Ecto neural progenitor cell (in vitro differentiated cells): ENCODE measurements around the gene CCL14.

Experiments
- DNase-seq: peaks from one replicate; pipeline ENCODE4 v3.0.0-alpha.2; 2018; ENCODE audit warnings: low spot score

CCL14 gene

DNA sequence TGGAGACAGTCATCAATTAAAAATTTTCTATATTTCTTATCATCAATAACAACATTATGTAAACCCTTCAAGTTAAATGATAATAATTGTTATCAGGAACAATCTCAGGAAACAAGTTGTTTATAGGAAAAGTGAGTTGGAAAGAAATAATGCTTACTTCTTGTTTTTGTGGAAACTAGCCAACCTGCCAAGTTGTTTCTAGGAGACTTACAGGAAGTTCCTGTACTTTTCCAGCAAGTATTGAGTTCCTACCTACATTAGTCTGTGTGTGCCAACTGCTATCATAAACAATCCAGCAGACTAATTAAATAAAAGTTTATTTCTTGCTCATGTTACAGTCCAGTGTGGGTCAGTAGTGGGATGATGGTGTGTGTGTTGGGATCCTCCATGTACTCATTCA is 1.6 kb upstream of the CCL14 start:
- DNase-seq: no peak

DNA sequence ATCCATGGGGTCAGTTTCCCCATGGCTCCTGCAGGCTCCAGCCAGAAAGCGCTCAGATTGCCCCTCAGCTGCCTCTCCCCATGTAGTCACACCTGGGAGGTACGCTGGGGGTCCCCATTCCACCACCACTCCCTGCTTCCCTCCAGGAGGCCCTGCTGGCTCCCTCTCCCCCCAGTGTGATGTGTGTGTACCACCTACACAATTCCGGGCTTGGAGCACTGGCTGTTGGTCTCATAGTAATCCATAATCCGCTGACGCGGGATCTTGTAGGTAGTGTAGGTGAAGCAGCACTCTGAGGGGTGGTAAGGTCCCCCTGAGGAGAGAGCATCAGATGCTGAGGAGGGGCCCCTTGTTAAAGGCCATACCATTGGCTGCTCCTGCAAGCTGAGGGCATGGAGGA is 2.4 kb downstream of the CCL14 start:
- no peak for DNase-seq

DNA sequence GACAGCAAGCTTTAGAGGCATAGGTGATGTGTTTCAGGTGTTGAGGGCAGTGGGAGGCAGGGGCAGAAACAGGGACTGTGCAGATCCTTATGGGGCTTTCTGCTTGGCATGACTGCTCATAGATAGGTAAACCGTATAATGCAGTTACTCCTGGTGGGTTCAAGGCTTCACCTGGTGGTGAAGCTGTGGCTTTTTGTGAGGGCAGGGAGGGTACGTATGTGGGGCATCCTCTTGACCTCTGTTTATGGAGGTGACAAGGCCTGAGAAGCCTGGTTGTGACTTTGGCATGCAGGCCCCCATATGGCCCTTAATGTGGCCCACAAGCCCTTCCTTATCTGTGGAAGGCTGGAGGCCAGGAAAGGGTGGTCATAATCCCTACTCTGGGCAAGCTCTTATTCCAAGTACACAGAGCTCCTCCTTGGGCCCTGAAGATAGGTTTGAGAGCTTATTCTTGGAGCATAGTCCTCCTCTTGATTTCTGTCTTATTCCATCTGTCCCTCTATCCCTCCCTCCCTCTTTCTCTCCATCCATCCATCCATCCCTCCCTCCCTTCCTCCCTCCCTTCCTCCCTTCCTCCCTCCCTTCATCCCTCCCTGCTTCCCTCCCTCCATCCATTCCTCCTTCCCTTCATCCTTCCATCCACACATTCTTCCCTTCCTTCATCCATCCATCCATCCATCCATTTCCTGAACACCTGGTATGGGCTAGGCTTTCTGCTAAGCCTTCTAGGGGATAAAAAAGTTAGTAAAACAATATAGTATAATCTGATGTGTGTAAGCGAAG is 3.9 kb downstream of the CCL14 start:
- no peak for DNase-seq

DNA sequence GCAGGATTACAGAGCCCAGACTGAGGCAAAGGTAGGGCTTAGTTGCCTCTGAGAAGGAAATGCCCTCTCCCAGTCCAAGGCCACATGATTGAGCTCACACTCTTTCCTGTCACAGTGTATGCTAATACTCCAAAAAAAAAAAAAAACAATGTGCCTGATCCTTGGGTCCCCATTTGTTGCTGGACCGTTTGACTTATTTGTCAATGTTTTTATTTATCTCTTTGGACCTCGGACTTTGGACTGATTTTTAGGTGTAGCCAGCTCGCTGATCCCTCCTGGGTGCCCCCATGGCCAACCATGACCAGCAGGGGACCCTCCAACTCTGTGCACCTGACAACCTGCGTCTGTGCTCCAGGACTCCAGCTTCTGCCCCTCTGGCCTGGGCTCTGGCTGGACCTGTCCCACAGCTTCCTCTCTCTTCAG is 4.6 kb downstream of the CCL14 start:
- no peak for DNase-seq

DNA sequence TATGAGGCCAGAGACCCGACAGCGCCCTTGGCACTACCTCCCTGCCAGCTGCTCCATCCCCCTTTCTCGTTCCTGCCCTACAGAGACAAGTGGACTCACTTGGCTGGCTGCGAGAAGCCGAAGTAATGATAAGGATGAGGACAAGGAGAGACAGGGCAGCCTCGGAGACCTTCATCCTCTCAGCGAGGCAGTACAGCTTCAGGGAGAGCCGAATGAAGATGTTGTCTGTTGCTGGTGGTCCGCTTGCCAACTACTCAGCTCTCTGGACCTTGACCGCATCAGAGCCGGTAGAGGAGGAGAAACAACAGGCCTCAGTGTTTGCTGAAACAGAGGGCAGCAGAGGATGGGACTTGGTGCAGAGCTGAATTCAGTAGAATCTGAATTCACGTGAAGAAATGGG is 5.3 kb downstream of the CCL14 start, which contains the start of gene CCL16:
Gene CCL16, minus strand, starts transcription at position 252 of the 400 bp plus-strand sequence. Its CDS starts 77 bp downstream, at position 175.
- DNase-seq: no peak

DNA sequence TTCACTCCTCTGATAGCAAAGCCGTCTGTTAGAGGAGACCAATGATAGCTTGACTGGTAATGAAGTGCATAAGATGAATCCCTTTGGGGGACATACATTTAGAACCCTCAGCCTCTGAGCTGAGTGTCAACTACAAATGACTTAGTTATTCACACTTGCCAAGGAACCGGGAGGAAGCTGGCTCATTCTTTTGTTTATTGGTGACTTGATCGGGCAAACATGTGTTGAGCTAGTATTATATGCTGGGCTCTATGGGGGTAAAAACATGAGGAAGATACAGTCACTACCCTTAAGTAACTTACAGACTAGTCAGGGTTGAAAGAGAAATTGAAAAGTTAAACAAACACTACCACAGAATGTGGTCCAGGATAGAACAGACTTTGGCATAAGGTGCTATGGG is 8.2 kb downstream of the CCL14 start:
- no peak for DNase-seq

DNA sequence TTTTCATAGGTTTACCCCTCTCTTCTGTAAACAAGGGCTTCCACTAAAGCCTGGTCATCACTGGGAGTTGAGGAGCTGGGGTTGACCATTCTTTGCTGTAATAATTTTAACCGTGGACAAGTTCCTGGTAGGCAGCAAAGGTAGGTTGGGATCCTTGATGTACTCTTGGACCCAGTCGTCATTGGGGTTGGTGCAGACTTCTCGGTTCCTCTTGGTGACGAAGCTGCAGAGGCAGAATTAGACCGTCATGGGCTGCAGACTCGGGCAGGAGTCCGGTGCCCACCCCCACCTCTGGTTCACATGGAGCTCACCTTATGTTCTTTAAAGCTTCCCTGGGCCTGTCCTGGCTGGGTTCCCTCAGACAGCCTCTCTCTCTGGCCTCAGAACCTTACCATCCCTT is 9.0 kb downstream of the CCL14 start:
- DNase-seq: no peak

DNA sequence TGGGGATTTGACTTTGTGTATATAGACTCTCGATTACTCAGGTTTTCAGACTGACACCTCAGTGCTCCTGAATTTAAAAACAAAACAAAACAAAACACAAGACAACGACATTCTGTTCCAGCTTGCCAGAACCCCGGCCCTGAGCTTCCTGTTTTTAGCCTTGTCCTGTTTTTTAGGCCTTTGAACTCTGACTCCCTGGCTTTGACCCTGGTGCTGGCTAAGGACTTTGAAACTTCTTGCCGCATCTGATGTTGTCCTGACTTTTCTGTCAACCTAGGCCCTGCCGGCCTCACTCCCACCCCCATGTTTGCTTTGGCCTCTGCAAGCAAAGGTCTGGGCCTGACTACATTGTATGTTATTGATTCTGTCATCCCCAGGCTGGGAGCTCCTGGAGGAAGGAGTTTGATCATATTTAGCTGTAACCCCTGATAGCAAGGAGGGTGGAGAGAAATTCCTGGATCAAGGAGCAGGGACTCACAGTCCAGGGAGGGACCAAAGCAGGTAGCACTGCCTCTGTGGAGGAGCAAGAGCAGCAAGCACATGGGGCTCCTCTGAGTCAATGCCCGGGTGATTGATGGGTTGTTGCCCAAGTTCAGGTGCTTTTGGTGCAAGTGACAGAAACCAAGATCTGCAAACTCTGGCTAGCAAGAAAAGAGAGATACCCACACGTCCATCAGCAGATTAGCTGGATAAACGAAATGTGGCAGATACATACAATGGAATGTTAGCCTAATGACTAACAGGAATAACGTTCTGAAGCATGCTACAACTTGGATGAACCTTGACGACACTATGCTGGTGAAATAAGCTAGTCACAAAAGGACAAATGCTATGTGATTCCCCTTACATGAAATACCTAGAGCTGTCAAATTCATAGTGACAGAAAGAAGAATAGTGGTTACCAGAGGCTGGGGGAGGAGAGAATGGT is 12.9 kb downstream of the CCL14 start:
- no peak for DNase-seq

DNA sequence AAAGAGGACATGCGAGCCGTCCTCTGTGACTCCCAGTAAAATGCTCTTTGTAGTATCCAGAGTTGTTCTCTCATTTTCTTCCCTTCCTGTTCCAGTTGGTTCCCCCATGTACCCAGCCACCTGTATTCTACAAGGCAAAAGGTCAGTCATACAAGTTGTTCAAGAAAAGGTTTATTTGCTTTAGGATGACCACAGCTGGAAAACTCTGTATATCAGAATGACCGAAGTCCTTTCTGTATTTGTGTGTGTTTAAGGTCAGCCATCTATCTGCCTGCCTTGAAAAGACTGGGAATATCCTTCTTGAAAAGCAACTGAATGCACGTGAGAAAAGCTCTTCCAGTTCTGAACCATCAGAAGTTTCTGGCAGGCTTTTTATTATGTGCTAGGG is 13.6 kb downstream of the CCL14 start:
- no peak for DNase-seq

DNA sequence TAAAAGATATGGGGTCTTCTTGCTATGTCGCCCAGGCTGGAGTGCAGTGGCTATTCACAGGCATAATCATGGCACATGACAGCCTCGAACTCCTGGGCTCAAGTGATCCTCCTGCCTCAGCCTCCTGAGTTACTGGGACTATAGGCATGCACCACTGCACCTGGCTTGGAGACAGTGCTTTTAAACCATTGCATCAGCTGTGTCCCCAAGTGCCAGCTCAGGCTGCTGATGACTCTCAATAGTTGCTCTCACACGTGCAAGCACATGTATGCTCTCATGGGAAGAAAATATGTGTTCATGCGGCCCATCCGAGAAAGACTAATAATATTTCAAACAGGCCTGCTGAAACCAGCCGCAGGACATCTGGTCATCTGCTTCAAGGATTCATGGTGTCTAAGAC is 14.0 kb downstream of the CCL14 start:
- DNase-seq: no peak

DNA sequence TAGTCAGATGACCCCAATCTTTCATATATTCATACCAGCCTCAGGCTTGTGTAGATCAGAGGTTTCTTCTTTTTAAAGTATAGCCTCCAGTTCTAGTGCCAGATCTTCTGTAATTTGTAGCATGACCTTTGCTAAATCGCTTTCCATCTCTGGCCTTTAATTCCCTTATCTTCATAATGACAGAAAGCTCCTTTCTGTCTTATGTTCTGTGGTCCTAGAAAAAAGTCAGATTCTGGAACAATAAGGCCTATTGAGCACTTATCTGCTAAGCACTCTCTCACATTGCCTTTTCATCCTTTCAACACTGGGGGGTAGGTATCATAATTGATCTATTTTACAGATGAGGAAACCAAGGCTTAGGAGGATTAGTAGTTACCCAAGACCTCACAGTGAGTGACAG is 14.5 kb downstream of the CCL14 start:
- DNase-seq: no peak

DNA sequence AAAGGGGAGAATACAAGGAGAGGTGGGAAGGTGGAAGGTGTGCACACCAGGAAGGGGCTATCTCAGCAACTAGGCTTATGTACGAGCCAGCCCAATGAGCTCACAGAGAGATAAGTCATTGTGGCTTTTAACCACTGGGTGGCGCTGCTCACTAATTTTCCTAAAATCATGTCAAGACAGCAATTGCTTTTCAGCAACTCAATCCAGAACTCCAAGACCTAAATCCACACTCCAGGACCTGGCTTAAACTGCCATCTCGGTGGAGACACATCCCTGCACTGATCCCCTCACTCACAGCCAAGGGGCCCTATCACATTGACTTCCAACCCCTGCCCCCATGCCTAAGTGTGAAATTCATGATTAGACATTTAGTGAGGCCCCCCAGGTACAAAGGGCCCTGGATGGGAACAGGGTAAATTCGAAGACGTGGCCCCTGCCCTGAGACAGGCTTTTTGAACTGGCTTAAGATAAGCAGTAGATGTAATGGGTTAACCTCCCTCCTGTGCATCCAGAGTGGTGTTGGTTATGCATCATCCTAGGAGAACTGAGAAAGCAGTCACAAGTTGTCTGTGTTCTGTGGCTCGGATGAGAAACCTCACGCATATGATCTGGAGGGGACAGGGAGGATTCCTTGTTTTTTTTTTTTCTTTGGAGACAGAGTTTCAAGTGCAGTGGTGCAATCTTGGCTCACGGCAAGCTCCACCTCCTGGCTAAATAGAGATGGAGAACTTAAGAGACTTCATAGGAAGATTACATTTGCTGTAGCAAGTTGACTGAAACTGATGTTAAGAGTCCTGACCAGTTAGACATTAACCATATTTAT is 16.8 kb downstream of the CCL14 start:
- peak; percentile 90 for DNase-seq

DNA sequence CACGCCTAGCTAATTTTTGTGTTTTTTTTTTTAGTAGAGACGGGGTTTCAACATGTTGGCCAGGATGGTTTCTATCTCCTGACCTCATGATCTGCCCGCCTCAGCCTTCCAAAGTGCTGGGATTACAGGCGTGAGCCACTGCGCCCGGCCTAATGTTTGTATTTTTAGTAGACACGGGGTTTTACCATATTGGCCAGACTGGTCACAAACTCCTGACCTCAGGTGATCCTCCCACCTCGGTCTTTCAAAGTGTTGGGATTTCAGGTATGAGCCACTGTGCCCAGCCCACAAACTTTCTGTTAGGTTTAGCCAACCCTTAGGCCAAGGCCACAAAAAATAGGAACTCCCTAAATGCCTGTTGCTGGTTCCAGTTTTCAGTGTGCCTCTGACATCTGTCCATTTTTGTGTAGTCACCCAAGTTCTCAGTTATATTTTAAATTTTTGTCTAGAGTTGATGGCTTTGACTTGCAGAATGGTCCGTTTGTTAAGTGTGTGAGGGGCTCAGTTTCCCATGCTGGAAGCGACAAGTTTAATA is 17.9 kb downstream of the CCL14 start:
- DNase-seq: no peak

DNA sequence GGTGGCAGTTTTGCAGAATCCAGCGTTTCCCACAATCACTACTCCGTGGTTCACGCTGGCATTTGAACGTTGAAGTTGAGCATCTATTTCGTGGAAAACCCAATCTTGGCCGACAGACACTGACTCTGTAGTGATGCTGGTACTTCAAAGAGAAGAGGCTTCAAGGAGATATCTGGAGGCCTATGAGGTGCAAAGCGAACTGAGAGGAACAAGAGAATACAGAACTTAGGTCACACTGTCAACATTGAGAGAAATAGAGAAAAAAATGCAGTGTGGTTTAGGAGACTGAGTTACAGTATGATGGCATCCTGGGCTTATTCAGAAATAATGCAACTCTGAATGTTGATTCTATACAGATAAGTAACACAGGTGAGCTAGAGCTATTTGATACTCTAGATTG is 21.3 kb downstream of the CCL14 start:
- DNase-seq: no peak

DNA sequence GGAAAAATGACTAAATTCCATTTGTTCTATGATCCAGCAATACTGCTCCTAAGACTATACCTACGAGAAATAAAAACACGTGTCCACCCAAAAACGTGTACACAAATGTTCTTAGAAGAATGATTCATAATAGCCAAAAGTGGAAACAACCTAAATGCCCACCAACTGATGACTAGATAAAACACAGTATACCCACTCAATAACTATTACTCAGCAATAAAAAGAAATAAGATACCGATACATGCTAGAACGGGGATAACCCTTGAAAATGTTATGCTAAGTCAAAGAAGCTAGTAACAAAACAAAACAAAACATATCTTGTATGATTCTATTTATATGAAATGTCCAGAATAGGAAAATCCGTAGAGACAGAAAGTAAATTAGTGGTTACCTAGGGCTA is 22.9 kb downstream of the CCL14 start:
- no peak for DNase-seq

DNA sequence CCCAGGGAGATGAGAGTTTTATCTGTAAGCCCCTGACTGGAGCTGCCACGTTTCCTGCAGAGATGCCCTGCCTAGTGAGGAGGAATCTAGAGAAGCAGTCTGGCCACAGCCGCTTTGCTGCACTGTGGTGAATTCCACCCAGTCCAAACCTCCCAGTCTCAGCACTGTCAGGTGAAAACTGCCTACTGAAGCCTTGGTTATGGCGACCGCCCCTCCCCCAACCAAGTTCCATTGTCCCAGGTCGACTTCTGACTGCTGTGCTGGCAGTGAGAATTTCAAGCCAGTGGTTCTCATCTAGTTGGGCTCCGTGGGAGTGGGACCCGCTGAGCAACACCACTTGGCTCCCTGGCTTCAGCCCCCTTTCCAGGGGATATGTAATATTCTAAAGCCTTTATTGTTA is 32.8 kb downstream of the CCL14 start:
- no peak for DNase-seq

DNA sequence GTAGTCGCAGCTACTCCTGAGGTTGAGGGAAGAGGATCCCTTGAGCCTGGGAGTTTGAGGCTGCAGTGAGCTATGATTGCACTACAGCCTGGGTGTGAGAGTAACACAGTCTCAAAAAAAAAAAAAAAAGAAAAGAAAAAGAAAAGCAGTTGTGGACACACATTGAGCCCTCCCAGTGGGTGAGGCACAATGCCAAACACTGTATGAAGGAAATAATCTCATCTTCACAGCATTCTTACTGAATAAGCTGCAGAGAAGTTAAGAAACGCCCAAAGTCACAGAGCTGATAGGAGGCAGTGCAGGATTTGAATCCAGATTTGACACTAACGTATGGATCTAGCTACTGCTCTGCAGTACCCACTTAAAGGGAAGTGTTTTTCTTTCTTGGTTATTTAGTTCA is 37.1 kb downstream of the CCL14 start:
- DNase-seq: no peak

DNA sequence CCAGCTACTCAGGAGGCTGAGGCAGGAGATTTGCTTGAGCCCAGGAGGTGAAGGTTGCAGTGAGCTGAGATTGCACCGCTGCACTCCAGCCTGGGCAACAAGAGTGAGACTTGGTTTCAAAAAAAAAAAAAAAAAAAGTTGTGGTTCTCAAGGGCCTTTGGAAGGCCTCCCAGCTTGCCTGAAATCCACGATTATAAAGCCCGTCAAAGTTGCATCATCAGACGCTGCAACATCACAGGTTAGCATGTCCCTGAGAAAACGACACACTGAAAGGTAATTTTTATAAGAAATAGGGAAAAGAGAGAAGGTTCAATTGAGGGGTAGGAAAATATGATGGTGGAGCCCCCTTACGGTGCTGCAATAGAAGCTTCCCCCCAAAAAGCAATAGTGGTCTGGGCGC is 38.4 kb downstream of the CCL14 start:
- no peak for DNase-seq

DNA sequence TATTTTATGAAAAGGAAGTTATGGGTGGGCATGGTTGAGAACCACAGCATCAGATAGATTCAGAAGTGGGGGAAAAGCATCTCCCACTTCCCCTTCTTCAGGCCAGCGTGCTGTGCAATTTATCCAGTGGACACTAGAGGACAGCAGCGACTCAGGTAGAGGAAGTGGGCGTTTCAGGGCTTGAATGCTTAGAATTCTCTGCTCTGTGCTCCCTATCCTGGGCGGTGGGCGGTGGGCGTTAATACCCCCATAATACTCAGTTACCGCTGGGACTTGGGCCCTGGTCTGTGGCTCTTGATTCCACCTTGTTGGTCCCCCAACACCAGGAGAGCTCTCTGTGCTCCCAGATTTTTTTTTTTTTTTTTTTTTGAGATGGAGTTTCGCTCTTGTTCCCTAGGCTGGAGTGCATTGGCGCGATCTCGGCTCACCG is 39.4 kb downstream of the CCL14 start:
- peak; percentile 76 for DNase-seq

DNA sequence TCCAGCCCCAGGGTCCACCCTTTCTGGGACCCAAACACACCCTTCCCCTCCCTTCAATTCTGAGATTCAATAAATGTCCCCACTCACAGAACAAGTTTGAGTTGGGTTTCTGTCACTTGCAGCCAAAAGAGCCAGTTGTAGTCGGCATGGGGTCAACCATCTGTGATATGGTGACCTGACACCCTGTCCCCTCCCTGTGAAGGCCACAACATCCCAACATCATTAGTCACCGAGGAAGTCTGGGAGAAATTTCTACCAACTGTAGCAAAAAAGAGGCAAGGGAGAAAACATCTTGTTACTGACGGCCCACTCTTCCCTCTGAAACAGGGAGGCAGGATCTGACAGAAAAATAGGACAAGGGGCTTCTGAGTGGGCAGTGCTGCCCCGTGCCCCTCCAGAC is 42.4 kb downstream of the CCL14 start:
- no peak for DNase-seq

DNA sequence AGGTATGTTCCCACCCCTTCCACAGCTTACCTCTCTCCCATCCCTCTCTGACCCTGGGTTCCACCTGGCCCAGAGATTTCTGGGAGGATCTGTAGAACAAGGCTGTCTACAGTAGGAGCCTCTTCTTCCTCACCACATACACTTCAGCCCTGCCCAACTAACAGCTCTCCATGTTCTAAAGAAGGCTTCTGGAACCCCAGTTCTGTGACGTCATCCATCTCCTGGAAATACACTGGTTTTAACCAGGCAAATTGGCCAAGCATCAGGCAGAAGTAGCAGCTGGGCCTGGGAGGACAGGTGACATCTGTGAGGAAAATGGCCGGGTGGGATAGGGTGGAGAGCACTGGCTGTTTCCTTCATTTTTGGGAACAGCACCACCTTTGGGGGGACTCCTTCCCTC is 43.0 kb downstream of the CCL14 start, which contains the start of gene LYZL6:
Gene LYZL6, minus strand, starts transcription at position 177 of the 400 bp plus-strand sequence. CDS start 4,357 bp downstream, outside the sequence.
- no peak for DNase-seq
